Measurements from ENCODE around the gene DNAJB6.

The DNAJB6 gene

GRCh38 chr7:157306846-157307838 lies 29.7 kb upstream of the DNAJB6 start:
- Histone ChIP-seq H3K27ac (ENCODE audit: insufficient read depth in 1 of 2, low read depth in 1 of 2, low read length in 2 of 2, poor library complexity in 1 of 2, severe bottlenecking in 2 of 2) (peak overlapping the region in 1 of 2 experiments; percentile 58), H3K9me3 (ENCODE audit: control extremely low read depth in 1 of 5, control insufficient read depth in 4 of 5, insufficient read depth in 2 of 5, low read depth in 1 of 5, low read length in 4 of 5) (no peaks in the 10 kb centered on the region), H3K36me3 (ENCODE audit: control insufficient read depth in 4 of 4, insufficient read depth in 4 of 4, low read length in 3 of 4) (no peaks in the 10 kb centered on the region), H3K4me1 (ENCODE audit: control extremely low read depth in 1 of 4, control insufficient read depth in 4 of 4, insufficient read depth in 4 of 4, low read length in 3 of 4) (peaks cover 0 to 68% (median 35%) of the 10 kb centered on the region in 4 experiments), H3K4me3 (ENCODE audit: control insufficient read depth in 1 of 7, extremely low read depth in 1 of 7, insufficient read depth in 4 of 7, low read depth in 2 of 7, low read length in 6 of 7) (no peak overlapping the region), H3K27me3 (replicated peaks in 2 of 5; ENCODE audit: control insufficient read depth in 4 of 5, insufficient read depth in 5 of 5, low read length in 4 of 5) (no peaks in the 10 kb centered on the region)
- ChIA-PET POLR2A (interaction anchor here (0.6 kb wide), 2 partner anchors 31 kb away, joined by 3 read pairs; no protein-coding TSS in a partner anchor), CTCF (interaction anchor here (1.2 to 3.9 kb wide), 5 partner anchors 11 to 33 kb away, joined by 3 to 38 read pairs (median 6); no protein-coding TSS in a partner anchor)
- DNase-seq = no peak
- WGBS (ENCODE audit: insufficient coverage) = 94% methylated on average over 26 of the region's 27 CpGs

GRCh38 chr7:157309988-157310668 lies 26.7 kb upstream of the DNAJB6 start:
- Histone ChIP-seq H3K4me3 (ENCODE audit: control insufficient read depth in 1 of 7, extremely low read depth in 1 of 7, insufficient read depth in 4 of 7, low read depth in 2 of 7, low read length in 6 of 7) (no peak overlapping the region), H3K36me3 (ENCODE audit: control insufficient read depth in 4 of 4, insufficient read depth in 4 of 4, low read length in 3 of 4) (no peaks in the 10 kb centered on the region), H3K27ac (ENCODE audit: insufficient read depth in 1 of 2, low read depth in 1 of 2, low read length in 2 of 2, poor library complexity in 1 of 2, severe bottlenecking in 2 of 2) (no peak overlapping the region), H3K9me3 (ENCODE audit: control extremely low read depth in 1 of 5, control insufficient read depth in 4 of 5, insufficient read depth in 2 of 5, low read depth in 1 of 5, low read length in 4 of 5) (no peaks in the 10 kb centered on the region), H3K27me3 (replicated peaks in 2 of 5; ENCODE audit: control insufficient read depth in 4 of 5, insufficient read depth in 5 of 5, low read length in 4 of 5) (no peaks in the 10 kb centered on the region), H3K4me1 (ENCODE audit: control extremely low read depth in 1 of 4, control insufficient read depth in 4 of 4, insufficient read depth in 4 of 4, low read length in 3 of 4) (peaks cover 0 to 44% (median 26%) of the 10 kb centered on the region in 4 experiments)
- 99% methylated on average over 9 of the region's 10 CpGs for WGBS (ENCODE audit: insufficient coverage)
- ChIA-PET CTCF (interaction anchor here (1.2 kb wide), 1 partner anchor 29 kb away, joined by 6 read pairs; no protein-coding TSS in a partner anchor), POLR2A (no interaction called here)
- no peak for DNase-seq

- Histone ChIP-seq H3K36me3 (ENCODE audit: control insufficient read depth in 4 of 4, insufficient read depth in 4 of 4, low read length in 3 of 4) (no peaks in the 10 kb centered on the region), H3K27me3 (replicated peaks in 2 of 5; ENCODE audit: control insufficient read depth in 4 of 5, insufficient read depth in 5 of 5, low read length in 4 of 5) (no peaks in the 10 kb centered on the region), H3K4me1 (ENCODE audit: control extremely low read depth in 1 of 4, control insufficient read depth in 4 of 4, insufficient read depth in 4 of 4, low read length in 3 of 4) (peaks cover 0 to 40% (median 26%) of the 10 kb centered on the region in 4 experiments), H3K4me3 (ENCODE audit: control insufficient read depth in 1 of 7, extremely low read depth in 1 of 7, insufficient read depth in 4 of 7, low read depth in 2 of 7, low read length in 6 of 7) (no peak overlapping the region), H3K9me3 (ENCODE audit: control extremely low read depth in 1 of 5, control insufficient read depth in 4 of 5, insufficient read depth in 2 of 5, low read depth in 1 of 5, low read length in 4 of 5) (no peaks in the 10 kb centered on the region), H3K27ac (ENCODE audit: insufficient read depth in 1 of 2, low read depth in 1 of 2, low read length in 2 of 2, poor library complexity in 1 of 2, severe bottlenecking in 2 of 2) (no peak overlapping the region)
- ChIA-PET POLR2A (no interaction called here), CTCF (interaction anchor here (1.1 kb wide), 1 partner anchor 8 kb away, joined by 3 read pairs; no protein-coding TSS in a partner anchor)
- no peak for DNase-seq
- 100% methylated on average over 4 of the region's 7 CpGs for whole genome bisulfite sequencing (ENCODE audit: insufficient coverage)
These were observed 26.1 kb upstream of the DNAJB6 start for GRCh38 chr7:157310676-157311185.

- WGBS (ENCODE audit: insufficient coverage) = 27% methylated on average over 4 of the region's 7 CpGs
- Histone ChIP-seq H3K9me3 (ENCODE audit: control extremely low read depth in 1 of 5, control insufficient read depth in 4 of 5, insufficient read depth in 2 of 5, low read depth in 1 of 5, low read length in 4 of 5) (no peaks in the 10 kb centered on the region), H3K27me3 (replicated peaks in 2 of 5; ENCODE audit: control insufficient read depth in 4 of 5, insufficient read depth in 5 of 5, low read length in 4 of 5) (no peaks in the 10 kb centered on the region), H3K36me3 (ENCODE audit: control insufficient read depth in 4 of 4, insufficient read depth in 4 of 4, low read length in 3 of 4) (no peaks in the 10 kb centered on the region), H3K4me1 (ENCODE audit: control extremely low read depth in 1 of 4, control insufficient read depth in 4 of 4, insufficient read depth in 4 of 4, low read length in 3 of 4) (peaks cover 0 to 25% (median 17%) of the 10 kb centered on the region in 4 experiments), H3K27ac (ENCODE audit: insufficient read depth in 1 of 2, low read depth in 1 of 2, low read length in 2 of 2, poor library complexity in 1 of 2, severe bottlenecking in 2 of 2) (no peak overlapping the region), H3K4me3 (ENCODE audit: control insufficient read depth in 1 of 7, extremely low read depth in 1 of 7, insufficient read depth in 4 of 7, low read depth in 2 of 7, low read length in 6 of 7) (no peak overlapping the region)
- CTCF ChIA-PET = interaction anchor here (1.0 to 2.6 kb wide), 5 partner anchors 9 to 27 kb away, joined by 3 to 10 read pairs (median 3); no protein-coding TSS in a partner anchor
- DNase-seq = peak in 2 of 3 donors; percentile 27 to 29
- POLR2A ChIA-PET = interaction anchor here (0.9 kb wide), 1 partner anchor 10 kb away, joined by 4 read pairs; no protein-coding TSS in a partner anchor
These were observed 23.9 kb upstream of the DNAJB6 start for GRCh38 chr7:157312941-157313340.

- WGBS (ENCODE audit: insufficient coverage) = over 99% methylated on average over 14 of the region's 15 CpGs
- Histone ChIP-seq H3K27me3 (replicated peaks in 2 of 5; ENCODE audit: control insufficient read depth in 4 of 5, insufficient read depth in 5 of 5, low read length in 4 of 5) (no peaks in the 10 kb centered on the region), H3K4me1 (ENCODE audit: control extremely low read depth in 1 of 4, control insufficient read depth in 4 of 4, insufficient read depth in 4 of 4, low read length in 3 of 4) (peaks cover 2 to 32% (median 24%) of the 10 kb centered on the region in 4 experiments), H3K9me3 (ENCODE audit: control extremely low read depth in 1 of 5, control insufficient read depth in 4 of 5, insufficient read depth in 2 of 5, low read depth in 1 of 5, low read length in 4 of 5) (no peaks in the 10 kb centered on the region), H3K27ac (ENCODE audit: insufficient read depth in 1 of 2, low read depth in 1 of 2, low read length in 2 of 2, poor library complexity in 1 of 2, severe bottlenecking in 2 of 2) (no peak overlapping the region), H3K4me3 (ENCODE audit: control insufficient read depth in 1 of 7, extremely low read depth in 1 of 7, insufficient read depth in 4 of 7, low read depth in 2 of 7, low read length in 6 of 7) (no peak overlapping the region), H3K36me3 (ENCODE audit: control insufficient read depth in 4 of 4, insufficient read depth in 4 of 4, low read length in 3 of 4) (no peaks in the 10 kb centered on the region)
- ChIA-PET CTCF (interaction anchor here (1.0 to 2.6 kb wide), 6 partner anchors 9 to 28 kb away, joined by 3 to 10 read pairs (median 3); no protein-coding TSS in a partner anchor), POLR2A (interaction anchor here (0.9 kb wide), 1 partner anchor 11 kb away, joined by 4 read pairs; no protein-coding TSS in a partner anchor)
- DNase-seq = no peak
These were observed 23.2 kb upstream of the DNAJB6 start for GRCh38 chr7:157313645-157314044.

GRCh38 chr7:157318015-157318706 lies 18.6 kb upstream of the DNAJB6 start:
- Histone ChIP-seq H3K36me3 (ENCODE audit: control insufficient read depth in 4 of 4, insufficient read depth in 4 of 4, low read length in 3 of 4) (no peaks in the 10 kb centered on the region), H3K27me3 (replicated peaks in 2 of 5; ENCODE audit: control insufficient read depth in 4 of 5, insufficient read depth in 5 of 5, low read length in 4 of 5) (no peaks in the 10 kb centered on the region), H3K27ac (ENCODE audit: insufficient read depth in 1 of 2, low read depth in 1 of 2, low read length in 2 of 2, poor library complexity in 1 of 2, severe bottlenecking in 2 of 2) (peak overlapping the region; percentile 80 to 86), H3K9me3 (ENCODE audit: control extremely low read depth in 1 of 5, control insufficient read depth in 4 of 5, insufficient read depth in 2 of 5, low read depth in 1 of 5, low read length in 4 of 5) (no peaks in the 10 kb centered on the region), H3K4me3 (ENCODE audit: control insufficient read depth in 1 of 7, extremely low read depth in 1 of 7, insufficient read depth in 4 of 7, low read depth in 2 of 7, low read length in 6 of 7) (peak overlapping the region in 3 of 7 experiments; percentile 26 to 45 (median 35)), H3K4me1 (ENCODE audit: control extremely low read depth in 1 of 4, control insufficient read depth in 4 of 4, insufficient read depth in 4 of 4, low read length in 3 of 4) (peaks cover 3 to 40% (median 36%) of the 10 kb centered on the region in 4 experiments)
- ChIA-PET POLR2A (interaction anchor here (0.9 to 3.3 kb wide), 4 partner anchors 11 to 21 kb away, joined by 4 to 13 read pairs (median 4); partner anchors contain the start of gene DNAJB6), CTCF (interaction anchor here (1.3 to 6.2 kb wide), 8 partner anchors 10 to 44 kb away, joined by 4 to 38 read pairs (median 6); partner anchors contain the start of gene DNAJB6)
- WGBS (ENCODE audit: insufficient coverage) = 37% methylated on average over 13 of the region's 14 CpGs
- peak; percentile 70 to 90 (median 87) for DNase-seq

Measured in common myeloid progenitor, CD34-positive (primary cell).